SIG-M5 (cell line): ENCODE data around the gene LAMA2.

Experiments used
- DNase-seq: peaks from one replicate; lab custom pipeline; 2025; lab: John Stamatoyannopoulos, UW

The LAMA2 gene

GRCh38 chr6:129309154-129309553, 426.2 kb downstream of the LAMA2 start:
- no peak for DNase-seq

- no peak for DNase-seq
Observed at GRCh38 chr6:129312880-129313279, 429.9 kb downstream of the LAMA2 start.

GRCh38 chr6:129314575-129314974, 431.6 kb downstream of the LAMA2 start:
- DNase-seq, result no peak

GRCh38 chr6:129317931-129318820, 435.2 kb downstream of the LAMA2 start:
- DNase-seq, result no peak

DNA sequence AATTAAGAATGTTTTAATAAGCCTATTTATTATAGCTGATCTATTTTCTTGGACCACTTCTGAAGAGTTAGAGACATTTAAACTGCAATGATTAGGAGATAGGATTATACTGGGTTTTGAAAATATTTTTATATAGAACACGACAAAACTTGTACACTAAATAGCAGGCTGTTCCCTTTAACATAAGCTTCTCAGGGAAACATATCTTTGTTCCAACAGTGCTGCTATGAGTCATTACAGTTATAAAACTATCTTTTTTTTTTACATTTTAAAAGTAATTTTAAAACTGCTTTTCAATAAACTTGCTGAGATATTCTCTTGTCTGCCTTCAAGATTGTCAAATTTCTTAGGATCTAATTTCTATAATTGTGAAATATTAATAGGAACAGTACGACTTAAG, 438.0 kb downstream of the LAMA2 start:
- no peak for DNase-seq

DNA sequence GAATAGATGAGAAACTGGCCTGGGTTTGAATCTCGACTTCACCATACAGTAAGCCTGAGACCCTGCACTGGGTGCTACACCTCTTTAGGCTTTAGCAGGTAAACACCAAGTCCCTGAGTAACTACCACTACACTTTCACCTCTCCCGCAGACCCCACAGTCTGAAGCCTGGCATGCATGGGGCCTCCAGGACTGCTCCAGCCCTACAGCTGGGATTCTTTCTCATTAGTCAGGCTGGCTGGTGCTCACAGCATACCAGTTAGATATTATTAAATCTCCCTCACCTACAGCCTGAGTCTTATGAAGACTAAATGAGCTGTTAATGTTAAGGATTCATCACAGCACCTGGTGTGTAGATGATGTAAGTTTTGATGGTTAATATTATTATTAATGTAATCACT, 438.4 kb downstream of the LAMA2 start:
- no peak for DNase-seq

DNA sequence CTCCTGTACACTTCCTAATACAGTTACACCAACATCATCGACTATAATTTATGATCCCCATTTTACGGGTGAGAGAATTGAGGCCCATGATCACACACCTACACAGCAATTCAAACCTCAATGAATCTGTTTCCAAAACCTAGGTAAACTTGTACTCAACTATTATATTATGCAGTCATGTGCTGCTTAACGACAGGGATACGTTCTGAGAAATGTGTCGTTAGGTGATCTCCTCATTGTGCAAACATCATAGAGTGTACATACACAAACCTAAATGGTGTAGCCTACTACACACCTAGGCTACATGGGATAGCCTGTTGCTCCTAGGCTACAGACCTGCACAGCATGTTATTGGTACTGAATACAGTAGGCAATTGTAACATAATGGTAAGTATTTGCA, 441.4 kb downstream of the LAMA2 start:
- DNase-seq, result no peak

- no peak for DNase-seq
Observed at GRCh38 chr6:129329678-129330077, 446.7 kb downstream of the LAMA2 start.

- DNase-seq, result no peak
Observed at GRCh38 chr6:129331450-129332138, 448.7 kb downstream of the LAMA2 start.

DNA sequence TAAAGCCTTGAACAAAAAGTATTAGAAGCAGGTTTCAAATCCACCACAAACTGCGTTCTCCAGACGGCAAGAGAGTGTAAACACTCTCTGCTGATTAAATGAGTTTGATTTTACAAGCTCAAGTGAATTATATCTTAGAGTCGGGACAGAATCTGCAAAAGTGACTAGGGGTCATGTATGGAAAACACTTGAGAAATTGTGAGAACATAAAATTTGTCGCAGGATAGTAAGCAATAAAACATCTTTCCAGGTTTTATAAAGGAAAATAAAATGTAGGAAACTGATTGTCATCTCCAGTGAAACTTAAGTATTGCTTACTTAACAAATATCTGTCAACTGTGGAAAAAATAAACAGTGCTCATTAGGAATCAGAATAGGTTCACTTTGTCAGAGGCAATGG, 452.9 kb downstream of the LAMA2 start:
- no peak for DNase-seq

GRCh38 chr6:129338683-129339082, 455.7 kb downstream of the LAMA2 start:
- no peak for DNase-seq

GRCh38 chr6:129340983-129341382, 458.0 kb downstream of the LAMA2 start:
- DNase-seq, result no peak

GRCh38 chr6:129342243-129342642, 459.3 kb downstream of the LAMA2 start:
- no peak for DNase-seq

- DNase-seq, result no peak
Observed at GRCh38 chr6:129342796-129343195, 459.9 kb downstream of the LAMA2 start.

DNA sequence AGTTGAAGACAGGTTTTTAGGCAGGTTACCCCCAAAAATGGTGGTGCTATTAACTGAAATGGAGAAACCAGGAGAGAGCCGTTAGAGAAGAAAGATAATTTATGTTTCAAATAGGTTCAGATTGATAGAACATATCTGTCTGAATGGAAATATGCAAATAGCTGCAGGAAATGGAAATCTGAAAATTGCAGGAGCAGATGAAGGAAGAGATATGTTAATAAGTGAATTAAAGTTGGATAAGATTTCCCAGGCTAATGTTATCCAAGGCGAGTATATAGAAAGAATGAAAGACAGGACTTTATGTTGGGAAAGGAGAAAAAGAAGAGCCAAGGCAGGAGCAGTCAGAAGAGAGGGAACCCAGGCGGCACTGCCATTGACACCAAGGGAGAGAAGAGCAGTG, 461.4 kb downstream of the LAMA2 start:
- no peak for DNase-seq

DNA sequence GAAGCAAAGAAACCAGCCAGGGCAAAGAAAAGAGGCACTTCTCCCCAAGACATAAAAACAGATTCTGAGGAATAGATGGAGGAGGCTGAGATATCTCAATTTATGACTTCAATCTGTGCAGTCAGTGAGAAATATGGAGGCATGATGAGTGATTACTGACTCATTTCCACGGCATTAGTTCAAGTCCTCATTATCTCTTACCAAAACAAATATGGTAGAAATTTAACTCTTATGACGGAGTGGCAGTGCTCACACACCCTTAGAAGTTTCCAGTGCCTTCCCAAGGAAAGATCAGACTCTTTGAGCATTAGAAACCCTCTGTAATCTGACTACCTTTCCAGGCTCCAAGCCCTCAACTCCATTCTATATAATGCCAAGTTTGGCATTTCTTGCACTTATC, 463.0 kb downstream of the LAMA2 start:
- DNase-seq, result no peak

DNA sequence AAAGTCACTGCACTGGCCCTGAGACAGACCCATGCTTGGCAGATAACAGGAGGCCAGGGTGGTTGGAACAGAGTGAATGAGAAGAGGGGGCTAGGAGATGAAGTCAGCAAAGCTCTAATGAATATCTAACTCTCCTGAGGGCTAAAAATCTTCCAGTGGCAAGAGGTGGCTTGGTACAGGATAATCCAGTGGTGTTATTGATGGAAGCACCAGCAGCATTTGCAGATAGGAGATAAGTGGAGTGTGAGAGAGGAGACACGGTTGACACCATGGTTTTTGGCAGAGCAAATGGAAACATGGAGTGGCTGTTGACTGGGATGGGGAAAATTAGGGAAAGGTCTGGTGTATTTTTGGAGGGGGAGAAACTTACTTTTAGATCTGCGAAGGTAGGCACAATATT, 464.0 kb downstream of the LAMA2 start:
- DNase-seq, result no peak

DNA sequence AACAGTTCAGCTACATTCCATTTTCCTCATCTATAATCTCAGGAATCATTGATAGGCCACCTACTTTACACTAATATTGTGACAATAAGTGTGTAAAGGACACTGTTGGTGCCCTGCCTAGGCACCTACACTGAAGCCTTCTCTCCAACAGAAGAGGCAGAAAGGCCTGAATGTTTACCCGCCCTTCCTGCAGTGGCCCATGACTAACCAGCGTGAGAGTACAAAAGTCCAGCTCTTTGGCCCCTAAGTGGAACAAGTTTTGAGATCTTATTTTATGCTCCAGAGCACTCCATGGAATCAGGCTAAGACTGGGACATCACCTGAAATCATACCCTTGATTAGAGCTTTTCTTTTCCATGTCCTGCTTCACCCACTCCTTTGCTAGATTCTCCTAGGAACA, 467.3 kb downstream of the LAMA2 start:
- DNase-seq, result no peak

GRCh38 chr6:129351807-129352206, 468.9 kb downstream of the LAMA2 start:
- DNase-seq, result no peak

- DNase-seq, result no peak
Observed at GRCh38 chr6:129353067-129353466, 470.1 kb downstream of the LAMA2 start.

- DNase-seq, result no peak
Observed at GRCh38 chr6:129356129-129356528, 473.2 kb downstream of the LAMA2 start.

DNA sequence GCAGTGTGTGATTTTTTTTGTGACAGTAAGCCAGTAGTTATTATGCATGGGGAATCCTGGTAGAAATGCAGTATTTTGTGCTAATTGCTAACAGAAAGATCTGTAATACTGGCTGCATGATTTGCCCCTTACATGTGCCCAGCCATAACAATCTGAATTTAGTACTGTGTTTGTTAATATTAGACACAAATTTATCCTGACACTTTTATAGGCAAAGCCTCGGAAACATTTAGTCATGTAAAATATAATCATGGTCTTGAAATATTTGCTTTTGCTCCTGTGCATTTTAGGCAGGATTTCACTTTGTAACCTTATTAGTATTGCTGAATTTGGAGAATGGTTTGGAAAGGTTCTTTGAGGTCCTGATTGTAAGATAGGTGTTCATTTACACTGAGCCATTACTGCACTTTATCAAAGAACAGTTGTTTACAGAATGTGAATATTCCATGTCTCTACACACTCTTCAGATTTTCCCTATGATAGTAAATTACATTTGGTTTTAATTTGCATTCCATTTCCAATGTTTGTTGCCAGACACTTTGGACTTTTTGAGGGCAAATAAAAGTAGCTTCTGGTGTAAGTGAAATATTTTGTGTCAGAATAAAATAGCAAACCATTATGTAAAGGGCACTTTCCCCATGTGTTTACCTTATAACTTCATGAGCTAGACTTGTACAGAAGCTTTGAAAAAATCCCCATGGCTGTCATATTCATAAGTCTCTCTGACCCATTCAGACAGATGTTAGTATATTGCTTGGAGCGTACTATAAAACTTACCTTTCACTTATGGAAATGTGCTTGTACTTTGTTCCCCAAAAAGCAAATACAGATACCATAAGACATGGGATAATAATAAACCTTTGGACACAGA, 477.1 kb downstream of the LAMA2 start:
- no peak for DNase-seq

- no peak for DNase-seq
Observed at GRCh38 chr6:129360682-129360955, 477.7 kb downstream of the LAMA2 start.
